ENCODE results near the gene ESPL1.

Gene ESPL1

GRCh38 chr12:53267999-53268629 is at the start of gene ESPL1:
Gene ESPL1 (plus strand): TSS chr12:53268299. CDS start chr12:53268767, 468 bp downstream.
- DNase-seq (ENCODE audit: low read depth in 2 of 2), result peak; percentile 67 to 73

GRCh38 chr12:53218551-53219291 is 49.4 kb upstream of the ESPL1 start:
- no peak for DNase-seq (ENCODE audit: low read depth in 2 of 2)

- DNase-seq (ENCODE audit: low read depth in 2 of 2), result peak; percentile 55 to 62
These were observed 48.7 kb upstream of the ESPL1 start for GRCh38 chr12:53219292-53219955.

GRCh38 chr12:53219956-53220693 is 48.0 kb upstream of the ESPL1 start:
- peak; percentile 57 to 66 for DNase-seq (ENCODE audit: low read depth in 2 of 2)

- DNase-seq (ENCODE audit: low read depth in 2 of 2), result peak; percentile 56 to 75
These were observed 47.4 kb upstream of the ESPL1 start for GRCh38 chr12:53220694-53221202.

GRCh38 chr12:53221203-53222080 is 46.7 kb upstream of the ESPL1 start:
- peak in 1 of 2 donors; percentile 42 for DNase-seq (ENCODE audit: low read depth in 2 of 2)

- DNase-seq (ENCODE audit: low read depth in 2 of 2), result no peak
These were observed 45.9 kb upstream of the ESPL1 start for GRCh38 chr12:53222170-53222721.

- DNase-seq (ENCODE audit: low read depth in 2 of 2), result no peak
These were observed 45.3 kb upstream of the ESPL1 start for GRCh38 chr12:53222806-53223261.

DNA sequence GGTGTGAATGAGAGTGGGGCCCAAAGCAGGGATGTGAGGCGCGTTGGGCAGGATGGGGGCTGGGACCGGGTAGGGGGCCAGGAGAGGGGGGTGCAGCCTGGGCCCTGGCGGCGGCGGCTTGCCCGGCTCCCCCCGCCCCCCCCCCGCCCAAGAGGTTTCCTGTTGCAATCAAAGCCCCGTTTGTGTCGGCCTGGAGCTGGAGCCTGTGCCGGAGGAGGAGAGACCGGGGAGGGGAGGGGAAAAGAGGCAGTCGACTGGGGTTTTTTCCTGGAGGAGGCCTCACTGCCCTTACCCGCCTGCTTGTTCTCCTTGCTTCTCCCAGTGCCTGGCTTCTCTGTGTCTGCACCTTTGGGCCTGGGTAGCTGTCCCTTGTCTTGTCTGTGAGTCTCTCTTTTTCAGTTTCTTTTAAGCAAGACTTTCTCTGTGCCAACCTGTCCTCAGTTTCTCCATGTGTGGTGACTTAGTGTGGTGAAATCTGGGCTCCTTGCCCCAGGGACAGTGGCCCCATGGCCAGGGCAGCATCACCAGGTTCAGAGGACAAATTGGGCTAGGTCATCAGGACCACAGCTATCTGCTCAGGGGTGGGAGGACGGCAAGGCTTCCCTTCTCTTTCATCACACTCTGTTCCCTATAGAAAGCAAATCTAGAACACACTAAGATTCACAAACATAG is 44.6 kb upstream of the ESPL1 start:
- DNase-seq (ENCODE audit: low read depth in 2 of 2), result no peak

- no peak for DNase-seq (ENCODE audit: low read depth in 2 of 2)
These were observed 43.8 kb upstream of the ESPL1 start for GRCh38 chr12:53224061-53224896.

GRCh38 chr12:53224897-53225634 is 43.0 kb upstream of the ESPL1 start:
- no peak for DNase-seq (ENCODE audit: low read depth in 2 of 2)

DNA sequence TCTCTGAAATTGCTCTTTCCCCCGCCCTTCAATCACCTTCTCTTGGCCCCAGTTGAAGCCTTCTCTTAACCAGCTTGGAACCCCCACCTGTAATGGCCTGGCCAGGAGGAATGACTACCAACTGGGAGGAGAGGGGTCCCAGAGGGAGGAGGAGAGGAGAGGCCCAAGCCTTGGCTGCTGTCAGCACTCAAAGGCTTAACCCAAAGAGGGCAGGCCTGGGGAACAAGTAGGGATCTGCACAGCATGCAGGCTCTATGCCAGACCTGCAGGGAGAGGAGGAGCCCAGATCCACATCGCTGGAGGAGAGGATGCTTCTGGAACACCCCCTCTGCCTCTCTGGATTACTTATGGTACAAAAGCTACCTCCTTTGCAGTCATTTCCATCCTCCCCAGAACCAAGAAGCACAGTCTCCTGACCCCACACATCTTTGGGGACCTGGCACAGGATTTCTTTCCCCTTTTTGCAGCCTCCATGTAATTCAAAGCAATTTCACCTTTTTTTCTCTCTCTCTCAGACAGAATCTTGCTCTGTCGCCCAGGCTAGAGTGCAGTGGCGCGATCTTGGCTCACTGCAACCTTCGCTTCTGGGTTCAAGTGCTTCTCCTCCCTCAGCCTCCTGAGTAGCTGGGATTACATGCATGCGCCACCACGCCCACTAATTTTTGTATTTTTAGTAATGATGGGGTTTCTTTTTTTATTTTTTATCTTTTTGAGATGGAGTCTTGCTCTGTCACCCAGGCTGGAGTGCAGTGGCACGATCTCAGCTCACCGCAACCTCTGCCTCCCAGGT is 42.3 kb upstream of the ESPL1 start:
- no peak for DNase-seq (ENCODE audit: low read depth in 2 of 2)

- DNase-seq (ENCODE audit: low read depth in 2 of 2), result no peak
These were observed 41.3 kb upstream of the ESPL1 start for GRCh38 chr12:53226815-53227214.

GRCh38 chr12:53227341-53227740 is 40.8 kb upstream of the ESPL1 start:
- no peak for DNase-seq (ENCODE audit: low read depth in 2 of 2)

GRCh38 chr12:53227836-53228235 is 40.3 kb upstream of the ESPL1 start:
- DNase-seq (ENCODE audit: low read depth in 2 of 2), result no peak

GRCh38 chr12:53229454-53229853 is 38.6 kb upstream of the ESPL1 start:
- no peak for DNase-seq (ENCODE audit: low read depth in 2 of 2)

DNA sequence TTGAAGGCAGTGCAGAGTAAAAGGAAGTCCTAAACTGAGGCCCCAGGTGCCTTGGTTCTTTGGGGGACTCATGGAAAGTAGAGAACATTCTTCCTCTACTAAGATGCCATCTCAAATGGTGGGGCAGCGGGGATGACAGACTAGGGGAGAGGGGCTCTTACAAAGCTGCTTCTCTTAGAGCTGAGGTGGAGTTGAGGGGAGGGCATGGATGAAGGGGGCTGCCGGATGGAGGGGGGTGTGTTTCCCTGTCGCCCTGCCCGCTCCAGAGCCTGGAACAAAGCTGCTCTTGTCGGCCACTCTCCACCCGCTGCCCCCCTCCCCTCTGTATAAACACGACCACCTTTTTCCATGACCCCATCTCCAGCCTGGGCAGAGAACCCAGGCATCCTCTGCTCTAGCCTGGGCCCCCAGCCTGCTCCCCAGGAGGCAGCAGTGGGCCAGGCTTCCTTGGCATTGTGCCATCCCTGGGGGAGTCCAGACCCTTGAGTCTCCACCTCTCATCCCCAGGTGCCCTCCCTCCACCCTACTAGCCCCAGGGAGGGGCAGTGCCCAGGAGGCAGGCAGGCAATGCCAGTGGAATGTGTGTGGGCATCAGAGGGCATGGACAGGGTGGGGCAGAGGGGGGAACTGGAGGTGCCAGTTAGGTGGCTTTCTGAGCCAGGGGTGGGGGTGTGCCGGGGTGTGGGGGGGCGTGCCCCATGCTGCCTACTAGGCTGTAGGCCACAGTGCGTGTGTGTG is 37.8 kb upstream of the ESPL1 start:
- no peak for DNase-seq (ENCODE audit: low read depth in 2 of 2)
